K562 (cell line): ENCODE measurements around the gene CUX1. TPM values are rescaled to one million over a fixed set of nuclear protein-coding genes. Genes with fewer than 3 reads are reported as not detected.

Source experiments
- ATAC-seq: fragments of 200-7000 bp; cut with Tn5 transposase; 3 replicates; pipeline ENCODE4 v1.9.1; 2020; ENCODE audit warnings: moderate library complexity
- BruUV-seq: library from RNA; stranded (reverse); fragments of 400-500 nt; replicated peaks from 2 replicates; lab custom pipeline; 2021; lab: Mats Ljungman, UMichigan
- CTCF ChIA-PET: fragments of 300-600 bp; formaldehyde crosslinking; extraction: SDS; loops from one replicate; lab custom pipeline; 2021; ENCODE audit warnings: low intra/inter-chr PET ratio; lab: Yijun Ruan, JAX
- POLR2A ChIA-PET: fragments of 300-600, 350-650 bp; sonication (Branson Sonifier 250); formaldehyde crosslinking; extraction: SDS; loops from one replicate; lab custom pipeline; 2021; ENCODE audit warnings: antibody characterized with exemption, inconsistent platforms; lab: Yijun Ruan, JAX
- DNase-seq, 4 experiments: peaks; one replicate each; pipeline versions ENCODE4 v3.0.0 to v3.0.0-alpha.2; 2011 to 2018; ENCODE audit warnings: low spot score in 3 of 4, mixed read lengths in 3 of 4; ENCODE audit errors: extremely low read depth in 1 of 4
- FAIRE-seq: peaks from 2 replicates; lab custom pipeline; 2011; peaks lifted over from hg19 to GRCh38; lab: Jason Lieb, UNC
- H2AFZ ChIP-seq: 2 replicates; pipeline ENCODE4 v1.6.0; 2011; ENCODE audit warnings: low read depth, low read length, control low read depth, inconsistent platforms
- H3K27ac ChIP-seq: fragments of 200-600 bp; 3 replicates; pipeline ENCODE4 v1.8.0; 2011; ENCODE audit warnings: low read depth, mild to moderate bottlenecking, control low read depth, inconsistent platforms, low read length, moderate library complexity, mixed read lengths; ENCODE audit errors: extremely low read depth
- H3K27me3 ChIP-seq, 2 experiments: fragments of 300-600 bp in 1 of 2; 2 replicates in 1 of 2; 3 replicates in 1 of 2; pipeline versions ENCODE4 v1.6.0 to v1.8.0; 2011; ENCODE audit warnings: inconsistent platforms in 2 of 2, low read length in 2 of 2, mild to moderate bottlenecking in 1 of 2, mixed read lengths in 1 of 2, moderate library complexity in 1 of 2; ENCODE audit not compliant: control insufficient read depth in 2 of 2, insufficient read depth in 2 of 2
- H3K36me3 ChIP-seq: fragments of 300-600 bp; 3 replicates; pipeline ENCODE4 v1.8.0; 2011; ENCODE audit warnings: mild to moderate bottlenecking, low read length, inconsistent platforms; ENCODE audit not compliant: control insufficient read depth, insufficient read depth
- H3K4me1 ChIP-seq, 2 experiments: fragments of 200-600 bp in 1 of 2; replicated peaks in 1 of 2; 2 replicates in 1 of 2; 3 replicates in 1 of 2; pipeline versions ENCODE4 v1.5.1 to v1.8.0; 2011; ENCODE audit warnings: inconsistent platforms in 2 of 2, low read length in 2 of 2, mild to moderate bottlenecking in 1 of 2, mixed read lengths in 1 of 2, moderate library complexity in 1 of 2; ENCODE audit not compliant: control insufficient read depth in 2 of 2, insufficient read depth in 2 of 2
- H3K4me2 ChIP-seq: 2 replicates; pipeline ENCODE4 v1.6.1; 2011; ENCODE audit warnings: low read length, control low read depth, inconsistent platforms, mixed read lengths; ENCODE audit not compliant: insufficient read depth
- H3K4me3 ChIP-seq: fragments of 200-600 bp; sonication (generic), shearing (Covaris generic); 2 replicates; pipeline ENCODE4 v1.5.1; 2016; ENCODE audit warnings: control low read depth, inconsistent platforms
- H3K79me2 ChIP-seq: fragments of 200-600 bp; 3 replicates; pipeline ENCODE4 v1.8.0; 2011; ENCODE audit warnings: low read length, inconsistent platforms; ENCODE audit not compliant: control insufficient read depth, insufficient read depth
- H3K9ac ChIP-seq, 2 experiments: 2 replicates each; pipeline versions ENCODE4 v1.6.0 to v1.6.1; 2011; ENCODE audit warnings: low read depth in 2 of 2, low read length in 2 of 2, control low read depth in 1 of 2, inconsistent platforms in 1 of 2, mild to moderate bottlenecking in 1 of 2, mixed read lengths in 1 of 2; ENCODE audit not compliant: insufficient read depth in 1 of 2
- H3K9me1 ChIP-seq: one replicate; pipeline ENCODE4 v1.6.0; 2011; ENCODE audit warnings: inconsistent platforms, mild to moderate bottlenecking, low read length, moderate library complexity; ENCODE audit not compliant: control insufficient read depth, insufficient read depth
- H3K9me3 ChIP-seq: replicated peaks from 2 replicates; pipeline ENCODE4 v1.5.1; 2011; ENCODE audit warnings: low read depth, low read length, inconsistent platforms; ENCODE audit not compliant: control insufficient read depth, insufficient read depth
- H4K20me1 ChIP-seq: replicated peaks from 2 replicates; pipeline ENCODE4 v1.6.1; 2011; ENCODE audit warnings: low read length, inconsistent platforms, mixed read lengths; ENCODE audit not compliant: control insufficient read depth, insufficient read depth
- ARID3B ChIP-seq: fragments of 250-450 bp; sonication (Bioruptor Pico); IDR thresholded peaks from 2 replicates; pipeline ENCODE4 v1.4.0; 2020; ENCODE audit warnings: borderline replicate concordance
- ETV5 ChIP-seq: sonication (generic); formaldehyde crosslinking; IDR thresholded peaks from 2 replicates; pipeline ENCODE4 v1.4.0; 2020; ENCODE audit warnings: low read depth, mild to moderate bottlenecking, missing genetic modification reagents
- GTF2F1 ChIP-seq: IDR thresholded peaks from 2 replicates; pipeline ENCODE4 v1.6.1; 2011; ENCODE audit warnings: low read depth, low read length, improper control_type of control experiment
- SREBF2 ChIP-seq: sonication (generic); formaldehyde crosslinking; IDR thresholded peaks from 2 replicates; pipeline ENCODE4 v1.4.0; 2020; ENCODE audit warnings: mild to moderate bottlenecking, missing genetic modification reagents
- ZNF445 ChIP-seq: fragments of 250-450 bp; sonication (Bioruptor Pico); IDR thresholded peaks from 2 replicates; pipeline ENCODE4 v1.4.0; 2020; ENCODE audit warnings: low read depth, mild to moderate bottlenecking, moderate library complexity
- WGBS: fragments of 100-300 bp; shearing (Covaris generic); methylation state at CpG from one replicate; pipeline ENCODE4 v1.1.6; 2016; ENCODE audit warnings: low coverage, mixed read lengths; ENCODE audit not compliant: insufficient coverage; ENCODE audit errors: missing lambda C conversion rate; 5-methylcytosine and 5-hydroxymethylcytosine counted together
- in situ Hi-C: fragments of 300-500 bp; cut with MboI; formaldehyde crosslinking; loops from 4 replicates; pipeline ENCODE4 v1.15.0; 2018; ENCODE audit warnings: inconsistent platforms, mixed read lengths
- intact Hi-C: fragments of 100-400 bp; cut with micrococcal nuclease; formaldehyde crosslinking; loops from 2 replicates; pipeline ENCODE4 v1.14.2; 2022
- polyA plus RNA-seq, 8 experiments: library from polyadenylated mRNA; depleted of rRNA in 4 of 8; stranded (reverse) in 5 of 8; unstranded in 3 of 8; fragments of >200 nt; fragmentation: Nextera tagmentation in 2 of 8; fragmentation: Illumina TruSeq in 1 of 8; extraction: Ambion mirVana in 2 of 8; extraction: Trizol in 1 of 8; gene quantifications; 2 replicates each; pipeline versions ENCODE4 v1.2.1 to v1.2.3, GENCODE V29; 2011 to 2014; ENCODE audit warnings: inconsistent platforms in 1 of 8, missing spikeins in 1 of 8
- total RNA-seq, 7 experiments: library from RNA; depleted of rRNA in 6 of 7; stranded (reverse); fragments of >200 nt in 6 of 7; fragmentation: Illumina TruSeq in 2 of 7; extraction: Trizol in 2 of 7; gene quantifications; 2 replicates each; pipeline versions ENCODE4 v1.2.1 to v1.2.3, GENCODE V29; 2011 to 2021; ENCODE audit warnings: low replicate concordance in 1 of 7

CUX1 gene
- total and polyA plus RNA-seq, 9 of the 15 experiments (the other 6 are each of a cell fraction or from before 2014, with no cell fraction given) = 3.6 to 55.3 (median 25.2) TPM

- ChIA-PET CTCF (no interaction called here), POLR2A (no interaction called here)
- peaks cover 15 to 26% of the 10 kb centered on the region in 2 experiments for H3K4me1 ChIP-seq
- ATAC-seq (no peak), FAIRE-seq (no peak), DNase-seq (no peak)
- H3K4me2 ChIP-seq = no peak overlapping the region
- intact Hi-C loops = no loop called here
- peaks cover 2% of the 10 kb centered on the region; the same call in 2 of the 3 replicates for H3K36me3 ChIP-seq
- H2AFZ ChIP-seq = no peak overlapping the region
- TF ChIP-seq GTF2F1 (no peak), SREBF2 (CRISPR knock-in tag) (no peak), ZNF445 (CRISPR knock-in tag) (no peak), ARID3B (CRISPR knock-in tag) (no peak), ETV5 (no peak)
- H3K9me1 ChIP-seq = no peaks in the 10 kb centered on the region
- in situ Hi-C loops = no loop called here
- H4K20me1 ChIP-seq = peaks cover 18% of the 10 kb centered on the region; the same call in 1 of the 2 replicates
- peaks cover 40% of the 10 kb centered on the region for H3K79me2 ChIP-seq
- BruUV-seq = no TSS peak
- H3K27ac ChIP-seq = no peak overlapping the region
- H3K27me3 ChIP-seq = no peaks in the 10 kb centered on the region
- H3K9me3 ChIP-seq = no peaks in the 10 kb centered on the region
- no peak overlapping the region for H3K4me3 ChIP-seq
- WGBS = 83% methylated on average over 4 of the region's 4 CpGs
- no peak overlapping the region for H3K9ac ChIP-seq
Measured at GRCh38 chr7:101948650-101949049, 131.2 kb downstream of the CUX1 start.
